Measurements from ENCODE around the gene TKFC. TPM values are rescaled to one million over a fixed set of nuclear protein-coding genes. Genes with fewer than 3 reads are reported as not detected.

TKFC gene
- total RNA-seq, 2 donors from 2014 or later = 50.0 to 81.3 TPM

GRCh38 chr11:61361741-61362541, 28.9 kb downstream of the TKFC start, which contains the start of the genes CYB561A3 and TMEM138:
TSS of gene CYB561A3 (minus strand) at chr11:61361882. CDS start at chr11:61356713, 5,169 bp downstream.
TSS of gene TMEM138 (plus strand) at chr11:61362374. CDS start at chr11:61364391, 2,017 bp downstream.
- intact Hi-C loops (cut with DNase I) = no loop called here
- peak; percentile 94 for DNase-seq
- Histone ChIP-seq H3K27me3 (no peaks in the 10 kb centered on the region), H3K27ac (peak within 1 kb of the TSS; percentile 98), H3K9ac (ENCODE audit: low read depth in 2 of 2, low read length in 2 of 2) (peak within 1 kb of the TSS; percentile 96 to 100), H3K4me3 (peak within 1 kb of the TSS; percentile 67), H3K9me3 (no peaks in the 10 kb centered on the region), H3K4me1 (peaks cover 7% of the 10 kb centered on the region), H3K36me3 (peaks cover 16% of the 10 kb centered on the region)
- TF ChIP-seq CTCF (IDR thresholded peaks at IDR 0.05) = no peak

DNA sequence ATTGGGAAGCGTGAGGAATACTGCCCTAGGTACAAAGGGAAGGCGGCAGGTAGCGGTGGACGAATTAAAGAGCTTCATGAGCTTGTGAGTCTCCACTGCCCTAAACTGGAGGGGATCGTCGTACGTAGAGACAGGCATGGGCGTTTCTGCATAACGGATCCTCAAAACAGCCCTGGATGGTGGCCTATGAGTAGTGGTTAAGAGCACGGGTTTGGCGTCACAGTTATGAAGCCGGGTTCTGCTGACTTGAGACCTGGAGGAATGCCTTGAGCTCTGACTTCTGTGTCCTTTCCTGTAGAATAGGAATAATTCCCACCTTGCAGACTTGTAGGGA, 29.5 kb downstream of the TKFC start:
- Histone ChIP-seq H3K27me3 (no peaks in the 10 kb centered on the region), H3K36me3 (peaks cover 16% of the 10 kb centered on the region), H3K4me3 (peak overlapping the region; percentile 67), H3K4me1 (peaks cover 7% of the 10 kb centered on the region), H3K9ac (ENCODE audit: low read depth in 2 of 2, low read length in 2 of 2) (peak overlapping the region; percentile 96 to 100), H3K27ac (peak overlapping the region; percentile 98), H3K9me3 (no peaks in the 10 kb centered on the region)
- peak; percentile 32 for DNase-seq
- no peak for TF ChIP-seq CTCF (IDR thresholded peaks at IDR 0.05)
- intact Hi-C loops (cut with DNase I) = no loop called here

- H3K4me3 ChIP-seq = no peak overlapping the region
- intact Hi-C loops (cut with DNase I) = no loop called here
- H3K27me3 ChIP-seq = no peaks in the 10 kb centered on the region
- peaks cover under 1% of the 10 kb centered on the region for H3K4me1 ChIP-seq
- no peak for DNase-seq
- H3K27ac ChIP-seq = no peak overlapping the region
- no peak for TF ChIP-seq CTCF (IDR thresholded peaks at IDR 0.05)
- H3K36me3 ChIP-seq = peaks cover 19% of the 10 kb centered on the region
- no peaks in the 10 kb centered on the region for H3K9me3 ChIP-seq
- H3K9ac ChIP-seq (ENCODE audit: low read depth in 2 of 2, low read length in 2 of 2) = no peak overlapping the region
Observed at GRCh38 chr11:61364012-61364675, 31.1 kb downstream of the TKFC start.

- no peak for DNase-seq
- Histone ChIP-seq H3K9me3 (no peaks in the 10 kb centered on the region), H3K27ac (no peak overlapping the region), H3K27me3 (no peaks in the 10 kb centered on the region), H3K36me3 (peaks cover 19% of the 10 kb centered on the region), H3K4me3 (no peak overlapping the region), H3K9ac (ENCODE audit: low read depth in 2 of 2, low read length in 2 of 2) (no peak overlapping the region), H3K4me1 (no peaks in the 10 kb centered on the region)
- intact Hi-C loops (cut with DNase I) = no loop called here
- TF ChIP-seq CTCF (IDR thresholded peaks at IDR 0.05) = no peak
Observed at GRCh38 chr11:61367406-61367805, 34.4 kb downstream of the TKFC start.

DNA sequence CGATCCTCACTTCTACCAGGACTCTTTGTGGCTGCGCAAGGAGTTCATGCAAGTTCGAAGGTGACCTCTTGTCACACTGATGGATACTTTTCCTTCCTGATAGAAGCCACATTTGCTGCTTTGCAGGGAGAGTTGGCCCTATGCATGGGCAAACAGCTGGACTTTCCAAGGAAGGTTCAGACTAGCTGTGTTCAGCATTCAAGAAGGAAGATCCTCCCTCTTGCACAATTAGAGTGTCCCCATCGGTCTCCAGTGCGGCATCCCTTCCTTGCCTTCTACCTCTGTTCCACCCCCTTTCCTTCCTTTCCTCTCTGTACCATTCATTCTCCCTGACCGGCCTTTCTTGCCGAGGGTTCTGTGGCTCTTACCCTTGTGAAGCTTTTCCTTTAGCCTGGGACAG, 35.6 kb downstream of the TKFC start:
- Histone ChIP-seq H3K27me3 (no peaks in the 10 kb centered on the region), H3K4me3 (no peak overlapping the region), H3K9me3 (no peaks in the 10 kb centered on the region), H3K9ac (ENCODE audit: low read depth in 2 of 2, low read length in 2 of 2) (no peak overlapping the region), H3K36me3 (peaks cover 19% of the 10 kb centered on the region), H3K27ac (no peak overlapping the region), H3K4me1 (no peaks in the 10 kb centered on the region)
- intact Hi-C loops (cut with DNase I) = no loop called here
- no peak for TF ChIP-seq CTCF (IDR thresholded peaks at IDR 0.05)
- no peak for DNase-seq
